Tibial nerve (tissue), 4 donors: Measurements from ENCODE around the gene MGST2. TPM values are rescaled to one million over a fixed set of nuclear protein-coding genes. Genes with fewer than 3 reads are reported as not detected.
"Not testable (repeated sequence)": the region's sequence is repeated elsewhere in the genome, so short reads cannot be mapped to it uniquely, and the experiment has no call there.

Source experiments
- DNase-seq, 2 donors: peaks; one replicate each; pipeline ENCODE4 v3.0.0-alpha.2; 2019; ENCODE audit warnings: low spot score in 2 of 2
- H3K27ac ChIP-seq, 4 donors: fragments of 200-600 bp; sonication (generic) in 3 of 4; one replicate each; pipeline ENCODE4 v1.5.1; 2017 to 2019; ENCODE audit warnings: mild to moderate bottlenecking in 1 of 4
- H3K27me3 ChIP-seq, 2 donors: fragments of 200-600 bp; sonication (generic) in 1 of 2; one replicate each; pipeline versions ENCODE4 v1.5.1 to v1.6.0; 2017 to 2019
- H3K36me3 ChIP-seq, 3 donors: fragments of 200-600 bp; sonication (generic); one replicate each; pipeline ENCODE4 v1.5.1; 2018 to 2019
- H3K4me1 ChIP-seq, 4 donors: fragments of 200-600 bp; sonication (generic) in 3 of 4; one replicate each; pipeline ENCODE4 v1.5.1; 2017 to 2019
- H3K4me3 ChIP-seq, 4 donors: fragments of 200-600 bp; sonication (generic) in 3 of 4; one replicate each; pipeline ENCODE4 v1.5.1; 2017 to 2019; ENCODE audit warnings: mild to moderate bottlenecking in 1 of 4, moderate library complexity in 1 of 4
- H3K9me3 ChIP-seq, 4 donors: fragments of 200-600 bp; sonication (generic) in 3 of 4; one replicate each; pipeline ENCODE4 v1.5.1; 2017 to 2019
- EP300 ChIP-seq, 2 donors: sonication (generic); formaldehyde crosslinking; IDR thresholded peaks; one replicate each; pipeline ENCODE4 v1.6.1; 2017; ENCODE audit warnings: antibody characterized with exemption in 2 of 2, mild to moderate bottlenecking in 1 of 2
- POLR2A ChIP-seq, 2 donors: fragments of 450-650 bp; IDR thresholded peaks; one replicate each; pipeline ENCODE4 v1.6.1; 2017; ENCODE audit warnings: antibody characterized with exemption in 2 of 2, mild to moderate bottlenecking in 2 of 2, moderate library complexity in 2 of 2
- WGBS, 2 donors: methylation state at CpG; one replicate each; pipeline ENCODE4 v1.1.5; 2018; 5-methylcytosine and 5-hydroxymethylcytosine counted together
- total RNA-seq, 4 donors: library from RNA; depleted of rRNA; stranded (reverse); fragments of >200 nt; gene quantifications; one replicate each; pipeline ENCODE4 v1.1.0, GENCODE V29; 2016
- TF ChIP-seq, protein P1 (sequence below), 5 experiments: fragments of 200-600 bp in 3 of 5; fragments of 450-650 bp in 2 of 5; sonication (generic) in 3 of 5; IDR thresholded peaks; one replicate each; pipeline ENCODE4 v1.5.1; 2016 to 2019; ENCODE audit warnings: antibody characterized with exemption in 5 of 5, mild to moderate bottlenecking in 3 of 5, moderate library complexity in 2 of 5

The MGST2 gene
- total RNA-seq, 4 donors from 2014 or later, result 12.2 to 27.3 (median 26.8) TPM

DNA sequence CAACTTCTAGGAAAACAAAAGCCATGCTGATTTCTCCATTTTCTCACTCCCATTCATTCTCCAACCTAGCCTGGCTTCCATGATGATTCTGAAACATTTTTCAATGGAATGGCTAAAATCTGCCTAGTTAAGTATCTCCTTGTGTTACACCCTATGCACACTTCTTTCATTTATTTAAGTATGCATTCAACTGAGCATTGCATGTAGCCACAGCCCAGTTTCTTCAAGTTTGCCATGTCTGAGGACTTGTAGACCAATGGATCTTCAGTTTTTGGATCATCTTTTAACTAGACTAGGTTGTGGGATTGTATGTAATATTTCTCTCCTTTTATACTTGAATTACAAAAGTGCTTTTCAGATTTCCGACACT lies 35.5 kb upstream of the MGST2 start:
- Histone ChIP-seq H3K4me1 (no peaks in the 10 kb centered on the region), H3K9me3 (no peaks in the 10 kb centered on the region), H3K36me3 (no peaks in the 10 kb centered on the region), H3K4me3 (no peak overlapping the region), H3K27me3 (no peaks in the 10 kb centered on the region), H3K27ac (no peak overlapping the region)
- 89 to 100% methylated on average over 1 of the region's 1 CpG for WGBS, 2 donors
- TF ChIP-seq EP300 (IDR thresholded peaks at IDR 0.05) (no peak), POLR2A (IDR thresholded peaks at IDR 0.05) (no peak)
- TF ChIP-seq, protein P1, sequence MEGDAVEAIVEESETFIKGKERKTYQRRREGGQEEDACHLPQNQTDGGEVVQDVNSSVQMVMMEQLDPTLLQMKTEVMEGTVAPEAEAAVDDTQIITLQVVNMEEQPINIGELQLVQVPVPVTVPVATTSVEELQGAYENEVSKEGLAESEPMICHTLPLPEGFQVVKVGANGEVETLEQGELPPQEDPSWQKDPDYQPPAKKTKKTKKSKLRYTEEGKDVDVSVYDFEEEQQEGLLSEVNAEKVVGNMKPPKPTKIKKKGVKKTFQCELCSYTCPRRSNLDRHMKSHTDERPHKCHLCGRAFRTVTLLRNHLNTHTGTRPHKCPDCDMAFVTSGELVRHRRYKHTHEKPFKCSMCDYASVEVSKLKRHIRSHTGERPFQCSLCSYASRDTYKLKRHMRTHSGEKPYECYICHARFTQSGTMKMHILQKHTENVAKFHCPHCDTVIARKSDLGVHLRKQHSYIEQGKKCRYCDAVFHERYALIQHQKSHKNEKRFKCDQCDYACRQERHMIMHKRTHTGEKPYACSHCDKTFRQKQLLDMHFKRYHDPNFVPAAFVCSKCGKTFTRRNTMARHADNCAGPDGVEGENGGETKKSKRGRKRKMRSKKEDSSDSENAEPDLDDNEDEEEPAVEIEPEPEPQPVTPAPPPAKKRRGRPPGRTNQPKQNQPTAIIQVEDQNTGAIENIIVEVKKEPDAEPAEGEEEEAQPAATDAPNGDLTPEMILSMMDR (IDR thresholded peaks at IDR 0.05), result no peak
- DNase-seq, result no peak

DNA sequence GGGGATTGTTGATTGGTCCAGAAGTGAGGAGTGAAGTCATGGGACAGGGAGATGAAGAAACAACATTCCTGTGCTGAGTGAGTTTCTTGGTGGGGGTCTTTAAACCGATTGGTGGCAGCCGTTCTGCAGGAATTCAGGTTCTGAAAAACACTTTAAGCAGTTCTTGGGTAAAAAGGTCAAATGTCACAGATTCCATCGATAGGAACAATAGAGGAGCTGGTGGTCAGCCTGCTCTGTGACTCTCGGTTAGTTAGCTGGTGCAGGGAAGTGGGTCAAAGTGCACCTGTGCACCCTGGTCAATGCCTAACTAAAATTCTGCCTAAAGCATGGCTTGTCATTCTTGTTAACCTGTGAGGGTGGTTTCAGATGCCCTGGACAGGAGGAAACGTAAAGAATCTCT lies 34.6 kb upstream of the MGST2 start:
- Histone ChIP-seq H3K4me1 (no peaks in the 10 kb centered on the region), H3K27ac (no peak overlapping the region), H3K4me3 (no peak overlapping the region), H3K36me3 (no peaks in the 10 kb centered on the region), H3K9me3 (no peaks in the 10 kb centered on the region), H3K27me3 (no peaks in the 10 kb centered on the region)
- 51 to 57% methylated on average over 5 of the region's 5 CpGs for WGBS, 2 donors
- no peak for DNase-seq
- TF ChIP-seq POLR2A (IDR thresholded peaks at IDR 0.05) (no peak), EP300 (IDR thresholded peaks at IDR 0.05) (no peak)

DNA sequence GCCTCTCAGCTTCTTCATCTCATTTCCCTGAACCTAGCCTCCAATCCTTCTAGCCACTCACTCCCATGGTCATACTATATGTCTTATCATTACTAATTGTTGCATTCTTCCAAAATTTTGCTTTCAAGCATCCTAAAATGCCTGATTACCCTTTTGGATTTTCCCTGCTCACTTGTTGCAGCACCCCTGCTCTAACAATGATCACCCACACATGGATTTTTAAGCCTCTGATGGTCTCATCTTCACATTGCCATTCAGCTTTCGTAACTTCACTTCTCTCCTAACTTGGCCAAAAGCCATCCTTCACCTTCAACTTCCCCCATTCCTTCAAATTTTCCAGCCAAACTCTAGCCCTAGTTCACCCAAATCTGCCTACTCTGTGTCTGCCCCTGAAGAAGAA lies 33.8 kb upstream of the MGST2 start:
- no peak for DNase-seq
- Histone ChIP-seq H3K27ac (no peak overlapping the region), H3K36me3 (no peaks in the 10 kb centered on the region), H3K9me3 (no peaks in the 10 kb centered on the region), H3K4me1 (no peaks in the 10 kb centered on the region), H3K4me3 (no peak overlapping the region), H3K27me3 (no peaks in the 10 kb centered on the region)
- WGBS, 2 donors, result 85 to 91% methylated on average over 1 of the region's 1 CpG
- TF ChIP-seq EP300 (IDR thresholded peaks at IDR 0.05), result no peak
- TF ChIP-seq POLR2A (IDR thresholded peaks at IDR 0.05), result no peak
- TF ChIP-seq, protein P1 (IDR thresholded peaks at IDR 0.05), result no peak

DNA sequence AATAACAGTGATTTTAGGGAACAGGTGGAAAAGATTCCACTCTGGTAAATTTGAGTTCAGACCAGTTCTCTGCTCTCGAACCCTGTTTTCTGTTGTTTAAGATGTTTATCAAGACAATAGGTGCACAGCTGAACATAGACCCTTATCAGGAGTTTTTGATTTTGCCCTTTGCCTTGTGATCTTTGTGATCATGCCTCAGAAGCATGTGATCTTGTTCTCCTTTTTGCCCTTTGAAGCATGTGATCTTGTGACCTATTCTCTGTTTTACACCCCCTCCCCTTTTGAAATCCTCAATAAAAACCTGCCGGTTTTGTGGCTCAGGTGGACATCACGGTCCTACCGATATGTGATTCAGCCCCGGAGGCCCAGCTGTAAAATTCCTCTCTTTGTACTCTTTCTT lies 32.9 kb upstream of the MGST2 start:
- DNase-seq, H3K9me3 ChIP-seq, H3K27me3 ChIP-seq, H3K4me3 ChIP-seq, H3K27ac ChIP-seq, H3K36me3 ChIP-seq, H3K4me1 ChIP-seq: not testable (repeated sequence)
- 82 to 84% methylated on average over 5 of the region's 5 CpGs for WGBS, 2 donors

DNA sequence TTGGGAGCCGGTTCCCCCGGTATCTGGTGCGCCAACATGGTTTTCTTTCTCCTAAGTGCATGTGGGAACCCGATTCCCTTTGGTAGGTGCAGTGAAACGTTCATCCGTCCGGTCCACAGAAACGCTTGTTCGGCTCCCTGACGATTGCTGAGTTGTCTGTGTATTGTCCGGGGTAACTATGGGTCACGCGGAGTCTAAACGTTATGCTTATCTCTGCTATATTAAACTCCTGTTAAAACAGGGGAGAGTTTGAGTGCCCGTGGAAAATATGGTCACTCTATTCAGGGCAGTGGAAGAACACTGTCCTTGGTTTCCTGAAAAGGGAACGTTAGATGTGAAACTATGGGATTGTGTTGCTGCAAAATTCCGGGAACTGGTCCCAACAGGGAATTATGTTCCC lies 32.4 kb upstream of the MGST2 start:
- WGBS, 2 donors, result 76 to 79% methylated on average over 17 of the region's 17 CpGs
- peaks cover 0 to 6% (median 0%) of the 10 kb centered on the region in 4 donors for H3K9me3 ChIP-seq
- peak overlapping the region in 2 of 4 donors; percentile 13 to 23 for H3K4me3 ChIP-seq
- H3K27me3 ChIP-seq, result no peaks in the 10 kb centered on the region
- no peak for DNase-seq
- no peak overlapping the region for H3K27ac ChIP-seq
- TF ChIP-seq, protein P1 (IDR thresholded peaks at IDR 0.05), result no peak
- TF ChIP-seq POLR2A (IDR thresholded peaks at IDR 0.05) (no peak), EP300 (IDR thresholded peaks at IDR 0.05) (no peak)
- no peaks in the 10 kb centered on the region for H3K36me3 ChIP-seq
- H3K4me1 ChIP-seq, result no peaks in the 10 kb centered on the region

DNA sequence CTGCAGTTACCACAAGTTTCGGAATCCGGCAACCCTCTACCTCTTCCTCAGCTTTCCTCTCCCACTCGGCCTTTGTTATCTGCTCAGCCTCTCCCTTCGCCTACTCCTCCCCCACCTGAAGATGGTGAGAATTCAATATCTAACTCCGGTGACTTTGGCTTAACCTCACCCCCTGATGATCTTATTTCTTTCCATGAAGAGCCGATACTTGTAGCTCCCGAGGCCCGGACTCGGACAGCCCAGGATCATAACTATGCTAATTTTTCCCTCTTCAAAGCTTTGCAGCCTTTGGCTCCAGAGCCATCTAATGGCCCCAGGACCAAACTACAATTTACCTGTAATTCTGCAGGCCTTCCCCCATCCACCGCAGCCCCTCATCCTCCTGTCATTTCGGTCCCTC lies 32.0 kb upstream of the MGST2 start:
- peak overlapping the region in 2 of 4 donors; percentile 13 to 23 for H3K4me3 ChIP-seq
- no peaks in the 10 kb centered on the region for H3K27me3 ChIP-seq
- no peak overlapping the region for H3K27ac ChIP-seq
- peak in 1 of 2 donors; percentile 18 for DNase-seq
- WGBS, 2 donors, result 35 to 44% methylated on average over 11 of the region's 11 CpGs
- no peak for TF ChIP-seq POLR2A (IDR thresholded peaks at IDR 0.05)
- no peak for TF ChIP-seq EP300 (IDR thresholded peaks at IDR 0.05)
- TF ChIP-seq, protein P1 (IDR thresholded peaks at IDR 0.05), result peak; percentile 24 to 67 (median 30)
- H3K4me1 ChIP-seq, result no peaks in the 10 kb centered on the region
- H3K9me3 ChIP-seq, result peaks cover 0 to 11% (median 0%) of the 10 kb centered on the region in 4 donors
- H3K36me3 ChIP-seq, result no peaks in the 10 kb centered on the region
